Pancreas (tissue), 10 donors: ENCODE measurements around the gene SLC13A2. TPM values are rescaled to one million over a fixed set of nuclear protein-coding genes. Genes with fewer than 3 reads are reported as not detected.

Experiments used
- ATAC-seq, 4 donors: fragments of 200-7000 bp; cut with Tn5 transposase; one replicate each; pipeline versions ENCODE4 v1.8.0 to v1.9.1; 2020; ENCODE audit warnings: mild to moderate bottlenecking in 4 of 4, moderate library complexity in 4 of 4
- DNase-seq, 6 donors: peaks; one replicate each; pipeline ENCODE4 v3.0.0-alpha.2; 2020
- FAIRE-seq: peaks from 2 replicates; lab custom pipeline; 2012; peaks lifted over from hg19 to GRCh38; lab: Jason Lieb, UNC
- H3K27ac ChIP-seq, 4 donors: fragments of 200-600 bp; sonication (generic); 1 replicate in 3 of 4; 2 replicates in 1 of 4; pipeline versions ENCODE4 v1.5.0 to v1.8.0; 2020
- H3K27me3 ChIP-seq, 4 donors: fragments of 200-600 bp; one replicate each; pipeline ENCODE4 v1.8.0; 2021
- H3K36me3 ChIP-seq, 3 donors: fragments of 200-600 bp; sonication (generic) in 1 of 3; one replicate each; pipeline versions ENCODE4 v1.5.0 to v1.8.0; 2020 to 2021
- H3K4me1 ChIP-seq, 3 donors: fragments of 200-600 bp; one replicate each; pipeline ENCODE4 v1.8.0; 2021
- H3K4me3 ChIP-seq, 4 donors: fragments of 200-600 bp; sonication (generic) in 2 of 4; one replicate each; pipeline versions ENCODE4 v1.5.0 to v1.8.0; 2020 to 2021
- H3K9me3 ChIP-seq, 4 donors: fragments of 200-600 bp; one replicate each; pipeline ENCODE4 v1.8.0; 2021
- CTCF ChIP-seq, 4 donors: fragments of 200-600 bp; sonication (generic) in 3 of 4; IDR thresholded peaks; one replicate each; pipeline versions ENCODE4 v1.5.0 to v1.8.0; 2021; ENCODE audit warnings: antibody characterized with exemption in 4 of 4
- WGBS, 2 donors: extraction: QIAGEN DNeasy Blood & Tissue Kit; methylation state at CpG; one replicate each; pipeline ENCODE4 v1.1.7; 2013; 5-methylcytosine and 5-hydroxymethylcytosine counted together
- intact Hi-C, 3 donors: fragments of 100-400 bp; cut with DNase I; formaldehyde crosslinking; loops; one replicate each; pipeline versions ENCODE4 v1.11.1 to v1.14.2; 2022
- polyA plus RNA-seq, 2 donors: library from polyadenylated mRNA; stranded (reverse); fragments of 200-250 nt; gene quantifications; one replicate each; pipeline ENCODE4 v1.2.3, GENCODE V29; 2013
- total RNA-seq, 6 donors: library from RNA; stranded (reverse); fragmentation: NEBNext Ultra II Directional in 4 of 6; extraction: Animal tissue kit (Norgen Biotek cat#: 25700) in 4 of 6; gene quantifications; one replicate each; pipeline versions ENCODE4 v1.2.1 to v1.2.4, GENCODE V29; 2021 to 2023
- donor health status: healthy with polysubstance abuse.
- donor health status: DM: no; HTN: no; CAD: no; lungs with moderate emphysema.
- donor health status: DM: no; HTN: no; CAD: no.
- donor health status: control.
- donor health status: control.
- donor health status: Bipolar disorder and iron deficiency.
- donor health status: DM: yes; HTN: yes; CAD: no.
- donor health status: DM: no; HTN: no; CAD: no.
- donor health status: DM: no; HTN: no; CAD: no.
- donor health status: DM: yes; HTN: yes; CAD: no.

The SLC13A2 gene
- total and polyA plus RNA-seq, 8 donors, result 0.04 to 0.42 (median 0.08) TPM; not detected in 4

GRCh38 chr17:28491860-28492259 lies 18.4 kb downstream of the SLC13A2 start:
- Histone ChIP-seq H3K27me3 (no peaks in the 10 kb centered on the region), H3K36me3 (no peaks in the 10 kb centered on the region), H3K27ac (no peak overlapping the region), H3K4me3 (no peak overlapping the region), H3K4me1 (peaks cover under 1 to 5% (median 3%) of the 10 kb centered on the region in 3 donors), H3K9me3 (no peaks in the 10 kb centered on the region)
- no peak for TF ChIP-seq CTCF (IDR thresholded peaks at IDR 0.05)
- intact Hi-C loops, result loop anchor here in 2 of 3 donors (2.0 to 10.0 kb wide), 2 partner anchors 49 to 123 kb away; partner anchors contain the start of gene RSKR (in 1 of the 2)
- 84 to 94% methylated on average over 3 of the region's 3 CpGs for WGBS, 2 donors
- ATAC-seq (no peak), DNase-seq (no peak), FAIRE-seq (no peak)

- no peak for ATAC-seq
- DNase-seq, result no peak
- peaks cover 8 to 13% (median 11%) of the 10 kb centered on the region in 3 donors for H3K4me1 ChIP-seq
- H3K4me3 ChIP-seq, result no peak overlapping the region
- WGBS, 2 donors, result 58 to 76% methylated on average over 4 of the region's 4 CpGs
- no peaks in the 10 kb centered on the region for H3K36me3 ChIP-seq
- H3K27ac ChIP-seq, result no peak overlapping the region
- TF ChIP-seq CTCF (IDR thresholded peaks at IDR 0.05), result no peak
- no peaks in the 10 kb centered on the region for H3K27me3 ChIP-seq
- no peaks in the 10 kb centered on the region for H3K9me3 ChIP-seq
- FAIRE-seq, result no peak
- intact Hi-C loops, result loop anchor here in 2 of 3 donors (2.0 to 10.0 kb wide), 2 partner anchors 48 to 122 kb away; partner anchors contain the start of gene RSKR (in 1 of the 2)
These were observed 19.2 kb downstream of the SLC13A2 start for GRCh38 chr17:28492352-28493310.

GRCh38 chr17:28493460-28493859 lies 20.0 kb downstream of the SLC13A2 start:
- WGBS, 2 donors, result 48 to 55% methylated on average over 9 of the region's 9 CpGs
- no peak for TF ChIP-seq CTCF (IDR thresholded peaks at IDR 0.05)
- H3K9me3 ChIP-seq, result no peaks in the 10 kb centered on the region
- no peak for FAIRE-seq
- ATAC-seq, result no peak
- H3K36me3 ChIP-seq, result no peaks in the 10 kb centered on the region
- no peak for DNase-seq
- H3K4me3 ChIP-seq, result no peak overlapping the region
- peaks cover 15 to 18% (median 17%) of the 10 kb centered on the region in 3 donors for H3K4me1 ChIP-seq
- H3K27me3 ChIP-seq, result no peaks in the 10 kb centered on the region
- H3K27ac ChIP-seq, result no peak overlapping the region
- intact Hi-C loops, result loop anchor here in 2 of 3 donors (2.0 to 10.0 kb wide), 2 partner anchors 47 to 121 kb away; partner anchors contain the start of gene RSKR (in 1 of the 2)

GRCh38 chr17:28494445-28495188 lies 21.2 kb downstream of the SLC13A2 start:
- peak; percentile 44 to 79 (median 77) for ATAC-seq

More at GRCh38 chr17:28494445-28495188, 21.2 kb downstream of the SLC13A2 start:
- Histone ChIP-seq H3K27ac (no peak overlapping the region), H3K36me3 (no peaks in the 10 kb centered on the region), H3K27me3 (no peaks in the 10 kb centered on the region), H3K4me3 (no peak overlapping the region), H3K4me1 (peaks cover 17 to 24% (median 20%) of the 10 kb centered on the region in 3 donors), H3K9me3 (no peaks in the 10 kb centered on the region)
- 30 to 37% methylated on average over 15 of the region's 15 CpGs for WGBS, 2 donors
- peak; percentile 60 to 94 (median 82) for DNase-seq
- no peak for FAIRE-seq
- TF ChIP-seq CTCF (IDR thresholded peaks at IDR 0.05), result peak; percentile 77 to 89 (median 82)
- intact Hi-C loops, result loop anchor here in 1 of 3 donors (2.0 to 10.0 kb wide), 2 partner anchors 44 to 120 kb away; partner anchors contain the start of gene RSKR
